Kidney epithelial cell (primary cell): ENCODE data around the gene STARD5. TPM values are rescaled to one million over a fixed set of nuclear protein-coding genes. Genes with fewer than 3 reads are reported as not detected.
A peak's percentile ranks its signal among the peaks of the same experiment; 100 is the strongest.

ENCODE experiments used
- DNase-seq: peaks from one replicate; pipeline ENCODE4 v3.0.0-alpha.2; 2010; ENCODE audit warnings: low read depth
- H3K27me3 ChIP-seq: 2 replicates; pipeline ENCODE4 v1.6.0; 2011; ENCODE audit warnings: low read length; ENCODE audit not compliant: control insufficient read depth, insufficient read depth
- H3K36me3 ChIP-seq: 2 replicates; pipeline ENCODE4 v1.5.1; 2011; ENCODE audit warnings: low read length; ENCODE audit not compliant: control insufficient read depth, insufficient read depth
- H3K4me3 ChIP-seq: 2 replicates; pipeline ENCODE4 v1.5.1; 2011; ENCODE audit warnings: low read depth, mild to moderate bottlenecking, control low read depth, low read length
- total RNA-seq: library from RNA; depleted of rRNA; stranded (reverse); fragments of >200 nt; gene quantifications from 2 replicates; pipeline ENCODE4 v1.2.3, GENCODE V29; 2015
- TF ChIP-seq, protein P1 (sequence below): IDR thresholded peaks from 2 replicates; pipeline ENCODE4 v1.5.1; 2011; ENCODE audit warnings: mild to moderate bottlenecking, moderate library complexity, low read length, control low read depth, inconsistent platforms; ENCODE audit not compliant: insufficient read depth, poor library complexity, severe bottlenecking

The STARD5 gene
- total RNA-seq, 1 donor from 2014 or later, result 1.2 TPM

- no peaks in the 10 kb centered on the region for H3K36me3 ChIP-seq
- TF ChIP-seq, protein P1, sequence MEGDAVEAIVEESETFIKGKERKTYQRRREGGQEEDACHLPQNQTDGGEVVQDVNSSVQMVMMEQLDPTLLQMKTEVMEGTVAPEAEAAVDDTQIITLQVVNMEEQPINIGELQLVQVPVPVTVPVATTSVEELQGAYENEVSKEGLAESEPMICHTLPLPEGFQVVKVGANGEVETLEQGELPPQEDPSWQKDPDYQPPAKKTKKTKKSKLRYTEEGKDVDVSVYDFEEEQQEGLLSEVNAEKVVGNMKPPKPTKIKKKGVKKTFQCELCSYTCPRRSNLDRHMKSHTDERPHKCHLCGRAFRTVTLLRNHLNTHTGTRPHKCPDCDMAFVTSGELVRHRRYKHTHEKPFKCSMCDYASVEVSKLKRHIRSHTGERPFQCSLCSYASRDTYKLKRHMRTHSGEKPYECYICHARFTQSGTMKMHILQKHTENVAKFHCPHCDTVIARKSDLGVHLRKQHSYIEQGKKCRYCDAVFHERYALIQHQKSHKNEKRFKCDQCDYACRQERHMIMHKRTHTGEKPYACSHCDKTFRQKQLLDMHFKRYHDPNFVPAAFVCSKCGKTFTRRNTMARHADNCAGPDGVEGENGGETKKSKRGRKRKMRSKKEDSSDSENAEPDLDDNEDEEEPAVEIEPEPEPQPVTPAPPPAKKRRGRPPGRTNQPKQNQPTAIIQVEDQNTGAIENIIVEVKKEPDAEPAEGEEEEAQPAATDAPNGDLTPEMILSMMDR, result no peak
- DNase-seq, result no peak
- H3K4me3 ChIP-seq, result peak overlapping the region; percentile 73
- no peaks in the 10 kb centered on the region for H3K27me3 ChIP-seq
Observed at GRCh38 chr15:81323559-81323943, 390 bp downstream of the STARD5 start.

GRCh38 chr15:81322676-81323253, 1.2 kb downstream of the STARD5 start:
- Histone ChIP-seq H3K27me3 (no peaks in the 10 kb centered on the region), H3K4me3 (no peak overlapping the region), H3K36me3 (no peaks in the 10 kb centered on the region)
- TF ChIP-seq, protein P1, result no peak
- no peak for DNase-seq

DNA sequence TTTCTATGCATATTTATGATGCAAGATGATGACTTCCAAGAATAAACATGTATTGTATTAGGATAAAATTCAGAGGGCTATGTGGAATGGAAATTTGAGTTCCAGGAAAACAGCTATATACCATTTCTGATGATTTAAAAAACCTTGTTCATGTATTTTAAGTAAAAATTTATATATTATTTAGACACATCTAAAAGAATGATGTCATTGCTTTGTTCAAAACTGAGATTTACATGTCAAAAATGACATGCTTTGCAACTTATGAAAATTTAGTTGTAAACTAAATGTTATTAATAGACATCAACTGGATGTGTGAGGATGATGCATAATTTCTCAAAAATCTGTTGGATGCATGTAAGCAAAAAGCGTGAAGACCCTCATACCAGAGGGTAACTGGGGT, 2.3 kb downstream of the STARD5 start:
- DNase-seq, result no peak
- H3K27me3 ChIP-seq, result no peaks in the 10 kb centered on the region
- no peak overlapping the region for H3K4me3 ChIP-seq
- no peaks in the 10 kb centered on the region for H3K36me3 ChIP-seq
- TF ChIP-seq, protein P1, result no peak

DNA sequence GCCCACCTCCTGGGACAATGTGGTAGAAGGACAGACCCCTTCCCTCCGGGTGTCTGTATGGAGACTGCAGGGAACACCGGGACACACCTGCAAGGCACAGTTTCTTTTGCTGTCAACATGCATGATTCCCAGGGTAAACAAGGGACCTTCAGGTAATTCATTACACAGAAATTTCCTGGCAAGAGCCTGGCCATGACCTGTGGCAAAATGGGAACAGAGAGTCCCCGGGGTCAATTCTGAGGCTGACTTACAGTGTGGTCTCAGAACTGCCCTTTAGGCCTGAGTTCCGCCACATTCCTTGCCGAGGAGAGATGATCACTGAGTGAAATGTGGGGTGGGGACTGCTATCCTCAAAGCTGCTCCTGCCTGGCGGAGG, 6.3 kb downstream of the STARD5 start:
- Histone ChIP-seq H3K27me3 (no peaks in the 10 kb centered on the region), H3K36me3 (no peaks in the 10 kb centered on the region)

DNA sequence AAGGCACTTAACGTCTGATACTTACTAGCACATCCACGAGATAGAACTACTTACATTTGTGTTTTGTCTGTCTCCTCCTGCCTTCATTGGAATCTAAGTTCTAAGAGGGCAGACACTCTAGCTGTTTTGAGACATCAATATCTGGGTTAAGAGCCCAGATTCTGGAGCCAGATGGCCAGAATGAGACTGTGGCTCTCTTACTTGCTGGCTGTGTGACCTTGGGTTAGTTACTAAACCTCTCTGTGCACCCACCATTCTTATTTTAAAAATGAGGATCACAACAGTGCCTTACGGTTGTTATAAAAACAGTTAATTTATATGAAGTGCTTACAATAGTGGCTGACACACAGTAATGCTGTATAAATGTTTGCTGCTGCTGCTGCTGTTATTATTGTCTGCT, 7.7 kb downstream of the STARD5 start:
- TF ChIP-seq, protein P1, result no peak
- H3K36me3 ChIP-seq, result no peaks in the 10 kb centered on the region
- H3K27me3 ChIP-seq, result no peaks in the 10 kb centered on the region
- no peak for DNase-seq
- no peak overlapping the region for H3K4me3 ChIP-seq

More for the DNA sequence above, 6.3 kb downstream of the STARD5 start:
- DNase-seq, result no peak
- H3K4me3 ChIP-seq, result no peak overlapping the region
- TF ChIP-seq, protein P1, result no peak
